OCI-M2 (cell line): ENCODE data around the gene YPEL4.

ENCODE experiments used
- DNase-seq: peaks from one replicate; lab custom pipeline; 2025; ENCODE audit not compliant: unreplicated experiment; lab: John Stamatoyannopoulos, UW

YPEL4 gene

DNA sequence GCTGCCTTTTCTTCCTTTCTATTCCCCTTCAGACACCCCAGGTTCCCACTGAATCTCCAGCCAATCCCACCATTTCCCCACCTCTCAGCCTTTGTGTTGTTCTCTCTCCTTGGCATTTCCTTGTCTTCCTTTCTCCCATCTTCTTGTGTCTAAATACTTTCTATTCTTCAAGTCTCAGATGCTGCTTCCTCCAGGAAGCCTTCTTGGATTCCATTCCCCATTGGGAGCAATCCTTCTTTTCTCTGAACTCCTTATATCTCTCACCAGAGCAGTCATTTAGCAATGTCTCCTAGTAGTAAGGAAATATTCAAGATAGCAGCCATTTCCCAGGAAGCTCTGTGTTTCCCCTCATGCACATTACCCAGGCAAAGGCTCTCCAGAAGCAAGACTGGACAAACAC lies 15.4 kb downstream of the YPEL4 start:
- no peak for DNase-seq

DNA sequence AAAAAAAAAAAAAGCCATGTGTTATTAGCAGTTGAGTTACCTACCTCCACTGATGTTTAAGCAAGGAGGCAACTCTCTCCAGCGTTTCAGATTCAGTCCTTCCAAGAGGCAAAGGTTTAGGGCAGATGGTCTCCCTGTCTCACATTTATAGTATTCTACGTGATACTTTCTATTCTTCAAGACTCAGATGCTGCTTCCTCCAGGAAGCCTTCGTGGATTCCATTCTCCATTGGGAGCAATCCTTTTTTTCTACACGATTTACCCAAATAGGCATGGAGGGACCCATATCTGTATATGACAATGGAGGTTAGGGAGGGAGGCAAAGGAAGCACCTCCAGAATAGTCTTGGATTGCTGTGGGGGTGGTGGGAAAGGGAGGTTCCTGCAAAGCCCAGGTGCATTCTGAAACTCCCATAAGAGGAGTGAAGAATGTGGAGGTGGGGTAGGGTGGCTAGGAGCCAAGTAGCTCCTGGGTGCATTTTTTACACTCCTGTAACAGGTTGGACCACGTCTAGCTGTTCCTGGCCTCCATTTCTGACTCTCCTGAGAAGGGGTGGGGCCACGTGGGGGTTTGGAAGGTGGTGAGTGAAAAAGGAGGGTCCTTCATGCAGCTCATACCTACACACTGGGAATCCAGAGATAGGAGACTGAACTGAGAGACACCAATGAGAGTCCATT lies 16.2 kb downstream of the YPEL4 start:
- DNase-seq: no peak

DNA sequence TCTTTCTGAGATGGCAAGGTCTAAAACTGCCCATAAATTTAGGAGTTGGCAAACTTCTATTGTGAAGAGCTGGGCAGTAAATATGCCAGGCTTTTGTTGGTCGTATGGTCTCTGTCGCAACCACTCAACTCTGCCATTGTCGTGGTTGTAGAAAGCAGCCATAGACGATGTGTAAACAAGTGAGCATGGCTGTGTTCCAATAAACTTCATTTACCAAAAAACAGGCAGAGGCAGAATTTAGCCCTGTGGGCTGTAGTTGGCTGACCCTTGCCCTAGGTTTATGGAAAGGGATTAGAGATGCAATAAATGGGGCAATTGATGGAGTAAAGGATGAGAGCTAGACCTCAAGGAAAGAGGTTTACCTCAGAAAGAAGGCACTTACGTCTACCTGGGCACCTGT lies 17.6 kb downstream of the YPEL4 start:
- DNase-seq: no peak

GRCh38 chr11:57630171-57630570 lies 19.5 kb downstream of the YPEL4 start:
- no peak for DNase-seq

- DNase-seq: no peak
Observed at GRCh38 chr11:57626895-57627294, 22.8 kb downstream of the YPEL4 start.

DNA sequence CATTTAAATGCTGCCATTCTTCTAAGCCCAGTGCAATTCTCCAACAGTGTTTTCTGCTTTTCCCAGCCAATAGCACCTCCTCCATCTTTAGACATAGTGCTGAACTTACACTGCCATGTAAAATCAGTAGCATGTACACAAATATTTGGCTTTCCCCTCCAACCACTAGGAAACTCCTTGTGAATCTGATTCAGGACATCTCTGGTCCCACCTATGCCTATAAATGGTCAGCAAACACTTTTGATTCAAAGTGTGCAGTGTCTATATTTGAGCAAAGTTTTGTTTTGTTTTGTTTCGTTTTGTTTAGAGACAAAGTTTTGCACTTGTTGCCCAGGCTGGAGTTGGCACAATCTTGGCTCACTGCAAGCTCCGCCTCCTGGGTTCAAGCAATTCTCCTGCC lies 24.8 kb downstream of the YPEL4 start:
- DNase-seq: no peak

DNA sequence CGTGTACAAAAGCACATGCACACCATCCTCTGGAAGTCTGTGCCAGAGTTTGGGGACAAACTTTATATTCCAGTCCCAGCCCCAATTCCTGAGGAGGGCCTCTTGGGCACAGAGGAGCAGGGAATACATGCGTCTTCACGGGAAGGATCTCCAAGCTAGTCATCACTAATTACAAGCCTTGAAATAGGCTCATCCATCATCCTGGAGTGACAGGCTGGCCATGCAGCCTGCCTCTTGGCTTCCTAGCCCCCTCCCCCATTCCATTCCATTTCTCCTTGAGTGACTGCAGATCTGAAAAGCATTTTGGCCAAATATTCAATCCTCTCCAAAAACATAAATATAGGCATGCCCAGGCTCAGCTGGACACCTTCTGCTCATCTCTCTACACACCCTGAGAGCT lies 27.4 kb downstream of the YPEL4 start:
- no peak for DNase-seq

GRCh38 chr11:57620467-57620866 lies 29.2 kb downstream of the YPEL4 start:
- no peak for DNase-seq

GRCh38 chr11:57619331-57619730 lies 30.4 kb downstream of the YPEL4 start:
- DNase-seq: no peak

DNA sequence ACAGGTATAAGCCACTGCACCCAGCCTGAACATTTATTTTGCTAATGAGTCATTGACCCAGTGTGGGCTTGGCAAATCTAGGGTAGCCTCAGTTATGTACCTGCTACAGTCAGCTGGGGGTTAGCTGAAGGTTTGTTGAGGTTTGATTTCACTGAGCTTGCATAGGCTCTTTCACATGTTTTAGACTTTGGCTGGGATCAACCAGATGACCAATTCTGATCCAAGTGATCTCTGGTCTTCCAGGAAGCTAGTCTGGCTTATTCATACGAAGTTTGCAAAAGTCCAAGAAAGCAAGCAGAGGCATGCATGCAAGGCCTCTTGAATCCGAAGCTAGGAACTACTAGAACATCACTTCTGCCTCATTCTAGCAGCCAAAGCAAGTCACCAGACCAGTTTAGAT lies 31.3 kb downstream of the YPEL4 start:
- DNase-seq: no peak

DNA sequence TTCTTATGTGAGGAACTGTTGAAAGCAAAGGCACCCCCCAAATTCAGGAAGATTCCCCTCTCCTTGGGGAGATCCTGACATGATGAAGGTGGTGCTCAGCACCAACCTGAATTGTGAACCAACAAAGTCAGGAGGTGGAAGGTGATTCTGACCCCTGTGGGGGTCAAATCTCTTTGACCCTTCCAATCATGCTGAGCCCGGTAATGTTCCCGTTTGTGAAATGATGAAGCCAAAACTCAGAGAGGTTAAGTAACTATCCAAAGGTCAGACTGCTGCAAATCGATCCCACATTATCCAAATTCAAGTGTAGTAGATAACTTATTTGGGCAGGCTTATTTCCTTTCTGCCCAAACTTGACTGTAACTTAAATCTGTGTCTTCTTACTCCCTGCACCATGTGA lies 33.1 kb downstream of the YPEL4 start:
- DNase-seq: no peak

- no peak for DNase-seq
Observed at GRCh38 chr11:57615308-57615707, 34.4 kb downstream of the YPEL4 start.

DNA sequence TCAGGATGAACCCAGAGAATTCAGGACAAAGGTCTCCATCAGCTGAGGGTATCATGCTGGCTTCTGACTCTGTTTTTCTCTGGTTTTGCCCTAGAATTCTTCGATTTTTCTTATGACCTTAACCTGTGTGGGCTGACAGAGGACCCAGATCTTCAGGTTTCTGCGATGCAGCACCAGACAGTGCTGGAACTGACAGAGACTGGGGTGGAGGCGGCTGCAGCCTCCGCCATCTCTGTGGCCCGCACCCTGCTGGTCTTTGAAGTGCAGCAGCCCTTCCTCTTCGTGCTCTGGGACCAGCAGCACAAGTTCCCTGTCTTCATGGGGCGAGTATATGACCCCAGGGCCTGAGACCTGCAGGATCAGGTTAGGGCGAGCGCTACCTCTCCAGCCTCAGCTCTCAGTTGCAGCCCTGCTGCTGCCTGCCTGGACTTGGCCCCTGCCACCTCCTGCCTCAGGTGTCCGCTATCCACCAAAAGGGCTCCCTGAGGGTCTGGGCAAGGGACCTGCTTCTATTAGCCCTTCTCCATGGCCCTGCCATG lies 35.4 kb downstream of the YPEL4 start:
- DNase-seq: no peak

DNA sequence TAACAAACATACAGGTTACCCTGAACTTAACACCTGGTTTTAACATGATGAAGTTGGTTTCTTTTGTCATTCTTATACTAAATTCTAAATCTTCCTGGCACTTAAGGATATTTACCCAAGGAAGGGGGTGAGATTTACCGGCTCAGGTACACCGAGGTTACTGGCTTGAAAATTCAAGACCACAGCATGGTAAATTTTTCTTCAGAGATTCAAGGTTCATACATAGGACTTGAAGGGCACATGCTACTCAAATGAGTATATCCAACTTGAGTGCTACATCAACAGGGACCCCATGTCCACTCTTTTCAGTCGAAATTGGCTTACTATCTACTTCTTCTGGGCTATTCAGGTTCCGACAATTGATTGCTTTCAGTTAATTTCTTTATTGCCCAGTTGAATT lies 39.5 kb downstream of the YPEL4 start:
- DNase-seq: no peak

DNA sequence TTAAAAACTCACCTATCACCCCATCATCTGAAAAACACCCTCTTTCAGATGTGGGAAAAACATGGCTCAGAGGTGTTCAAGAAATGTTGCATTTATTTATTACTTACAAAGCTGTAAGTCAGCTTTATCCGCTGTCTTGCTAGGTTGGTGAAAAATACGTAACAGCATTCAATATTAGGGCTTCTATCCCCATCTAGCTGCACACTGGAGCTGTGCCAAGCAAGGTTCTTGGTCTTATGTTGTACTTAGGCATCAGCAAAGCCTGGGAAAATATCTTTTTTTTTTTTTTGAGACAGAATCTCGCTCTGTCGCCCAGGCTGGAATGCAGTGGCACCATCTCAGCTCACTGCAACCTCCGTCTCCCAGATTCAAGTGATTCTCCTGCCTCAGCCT lies 44.7 kb downstream of the YPEL4 start:
- no peak for DNase-seq

DNA sequence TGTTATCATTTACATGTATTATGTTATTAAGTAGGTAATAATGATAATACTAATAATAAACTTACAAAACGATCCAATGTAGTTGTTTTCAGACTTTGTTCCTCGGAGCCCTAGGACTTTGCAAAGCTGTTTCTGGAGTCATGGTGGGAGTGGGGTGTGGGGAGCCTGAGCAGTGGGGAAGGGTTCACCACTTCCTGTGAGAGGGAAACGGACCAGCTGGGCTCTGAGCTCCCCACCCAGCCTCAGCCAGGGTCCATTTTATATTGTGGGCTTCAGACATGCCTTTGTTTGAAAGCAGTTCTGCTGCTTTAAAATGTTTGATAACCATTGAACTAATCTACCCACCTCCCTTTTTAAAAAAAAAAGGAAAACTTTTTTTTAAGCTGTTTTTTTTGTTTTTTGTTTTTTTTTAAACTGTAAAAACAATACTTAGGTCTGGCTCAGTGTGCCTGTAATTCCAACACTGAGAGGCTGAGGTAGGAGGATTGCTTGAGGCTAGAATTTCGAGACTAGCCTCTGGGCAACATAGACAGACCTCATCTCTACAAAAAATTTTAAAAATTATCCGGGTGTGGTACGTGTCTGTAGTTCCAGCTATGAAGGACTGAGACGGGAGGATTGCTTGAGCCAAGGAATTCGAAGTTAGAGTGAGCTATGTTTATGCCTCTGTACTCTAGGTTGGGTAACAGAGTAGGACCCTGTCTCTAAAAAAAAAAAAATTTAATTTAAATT lies 45.2 kb downstream of the YPEL4 start:
- no peak for DNase-seq

DNA sequence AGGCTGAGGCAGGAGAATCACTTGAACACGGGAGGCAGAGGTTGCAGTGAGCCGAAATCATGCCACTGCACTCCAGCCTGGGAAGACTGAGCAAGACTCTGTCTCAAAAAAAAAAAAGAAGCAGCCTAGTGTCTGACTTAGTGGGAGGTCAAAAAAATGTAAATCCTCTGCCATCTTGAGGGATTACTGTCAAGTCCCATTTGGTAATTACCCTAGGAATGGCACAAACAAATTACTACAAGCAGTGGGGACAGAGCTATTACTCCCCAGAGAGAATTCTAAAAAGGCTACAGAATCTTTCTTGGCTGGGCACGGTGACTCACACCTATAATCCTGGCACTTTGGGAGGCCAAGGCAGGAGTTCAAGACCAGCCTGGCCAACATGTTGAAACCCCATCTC lies 48.4 kb downstream of the YPEL4 start:
- no peak for DNase-seq

DNA sequence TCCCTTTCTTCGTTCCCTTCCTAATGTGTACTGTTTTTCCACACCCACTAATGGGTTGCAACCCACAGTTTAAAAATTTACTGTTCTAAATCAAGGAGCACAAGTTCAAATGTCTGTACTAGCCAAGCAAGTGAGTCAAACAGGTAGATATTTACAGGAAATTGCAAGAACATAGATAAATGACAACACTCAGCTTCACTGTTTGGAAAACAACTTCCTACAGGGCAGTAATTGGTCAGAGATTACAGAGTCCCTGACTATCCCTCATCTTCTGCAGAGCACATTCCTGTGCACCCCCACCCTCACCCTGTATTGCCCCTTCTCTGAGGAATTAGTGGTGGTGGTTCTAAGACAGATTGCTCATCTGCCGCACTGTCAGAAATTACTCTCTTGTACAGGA lies 50.3 kb downstream of the YPEL4 start:
- no peak for DNase-seq

DNA sequence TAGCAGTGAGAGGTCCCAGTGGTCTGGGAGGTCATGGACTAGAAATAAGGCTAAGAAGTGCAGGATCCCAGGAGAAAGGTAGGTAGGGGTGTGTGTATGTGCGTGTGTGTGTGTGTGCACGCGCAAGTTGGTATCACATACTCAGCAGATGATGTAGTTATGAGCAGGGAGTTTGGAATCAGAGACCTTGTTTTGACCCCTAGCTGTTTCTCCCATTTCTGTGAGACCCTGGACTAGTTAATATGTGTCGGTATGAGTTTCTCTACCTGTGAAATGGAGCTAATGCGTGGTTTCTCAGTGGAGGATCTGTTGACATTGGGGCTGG lies 50.9 kb downstream of the YPEL4 start:
- no peak for DNase-seq

- DNase-seq: no peak
Observed at GRCh38 chr11:57597916-57598830, 51.5 kb downstream of the YPEL4 start.

DNA sequence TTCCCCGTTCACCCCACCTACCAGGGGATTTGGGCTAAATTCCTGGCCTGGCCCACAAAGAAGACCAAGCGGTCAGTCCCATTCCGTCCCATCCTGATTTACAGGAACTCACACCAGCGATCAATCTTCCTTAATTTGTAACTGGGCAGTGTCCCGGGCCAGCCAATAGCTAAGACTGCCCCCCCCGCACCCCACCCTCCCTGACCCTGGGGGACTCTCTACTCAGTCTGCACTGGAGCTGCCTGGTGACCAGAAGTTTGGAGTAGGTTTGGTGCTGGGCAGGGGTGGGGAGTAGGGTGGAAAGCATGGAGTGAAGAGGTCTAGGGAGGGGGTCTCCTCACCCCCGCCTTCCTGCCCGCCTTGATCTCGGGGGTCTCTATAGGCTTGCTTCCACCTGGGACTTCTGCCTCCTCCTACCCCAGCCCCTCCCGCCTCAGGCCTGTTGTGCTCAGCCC lies 52.2 kb downstream of the YPEL4 start, which contains the start of gene SERPING1:
Gene SERPING1, plus strand, starts transcription at position 225 of the 455 bp plus-strand sequence. CDS start 586 bp downstream, outside the sequence.
- no peak for DNase-seq
